Tibial artery (tissue), 4 donors: ENCODE measurements around the gene SETBP1.

Experiments
- DNase-seq, 2 donors: peaks; one replicate each; pipeline ENCODE4 v3.0.0-alpha.2; 2019
- H3K27ac ChIP-seq, 2 donors: fragments of 200-600 bp; sonication (generic) in 1 of 2; 1 replicate in 1 of 2; 2 replicates in 1 of 2; pipeline ENCODE4 v1.5.1; 2018 to 2019; ENCODE audit warnings: mild to moderate bottlenecking in 1 of 2
- H3K27me3 ChIP-seq, 2 donors: fragments of 200-600 bp; sonication (generic) in 1 of 2; one replicate each; pipeline versions ENCODE4 v1.5.1 to v1.6.0; 2016 to 2019
- H3K36me3 ChIP-seq, 3 donors: fragments of 200-600 bp; sonication (generic) in 2 of 3; one replicate each; pipeline ENCODE4 v1.5.1; 2016 to 2019; ENCODE audit warnings: mild to moderate bottlenecking in 2 of 3
- H3K4me1 ChIP-seq, 4 donors: fragments of 200-600 bp; sonication (generic) in 2 of 4; 1 replicate in 3 of 4; 2 replicates in 1 of 4; pipeline ENCODE4 v1.5.1; 2016 to 2019
- H3K4me3 ChIP-seq, 2 donors: fragments of 200-600 bp; sonication (generic) in 1 of 2; 1 replicate in 1 of 2; 2 replicates in 1 of 2; pipeline ENCODE4 v1.5.1; 2018 to 2019; ENCODE audit warnings: mild to moderate bottlenecking in 2 of 2
- H3K9me3 ChIP-seq, 3 donors: fragments of 200-600 bp; sonication (generic) in 1 of 3; one replicate each; pipeline ENCODE4 v1.5.1; 2016 to 2019
- intact Hi-C: fragments of 100-400 bp; cut with DNase I; formaldehyde crosslinking; loops from one replicate; pipeline ENCODE4 v1.15.0; 2023; ENCODE audit warnings: low total_unique reads
- TF ChIP-seq, protein P1 (sequence below), 2 experiments: fragments of 200-600 bp in 1 of 2; fragments of 450-650 bp in 1 of 2; IDR thresholded peaks; one replicate each; pipeline ENCODE4 v1.5.1; 2017 to 2019; ENCODE audit warnings: antibody characterized with exemption in 2 of 2, mild to moderate bottlenecking in 1 of 2, moderate library complexity in 1 of 2

Gene SETBP1

DNA sequence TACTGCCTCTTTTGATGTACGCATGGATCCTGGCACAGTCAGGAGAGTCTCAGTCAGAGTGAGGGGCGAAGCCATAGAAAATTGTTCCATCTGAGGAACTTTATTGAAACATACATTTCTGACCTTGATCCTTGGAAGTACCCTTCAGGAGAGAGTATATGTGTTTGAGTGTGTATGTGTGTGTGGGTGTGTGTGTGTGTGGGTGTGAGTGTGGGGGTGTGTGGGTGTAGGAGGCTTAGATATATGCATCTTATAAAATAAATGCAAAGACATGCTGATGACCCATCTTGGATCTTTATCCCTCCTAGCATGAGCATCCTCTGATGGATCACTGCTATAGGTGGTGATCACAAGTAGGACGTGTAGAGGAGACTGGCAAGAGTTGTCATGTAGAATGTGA, 93.5 kb downstream of the SETBP1 start:
- Histone ChIP-seq H3K27ac (peak overlapping the region in 1 of 2 donors; percentile 43), H3K4me1 (peaks cover 0 to 76% (median 29%) of the 10 kb centered on the region in 4 donors), H3K4me3 (no peak overlapping the region), H3K9me3 (no peaks in the 10 kb centered on the region), H3K27me3 (no peaks in the 10 kb centered on the region), H3K36me3 (no peaks in the 10 kb centered on the region)
- no peak for DNase-seq
- TF ChIP-seq, protein P1, sequence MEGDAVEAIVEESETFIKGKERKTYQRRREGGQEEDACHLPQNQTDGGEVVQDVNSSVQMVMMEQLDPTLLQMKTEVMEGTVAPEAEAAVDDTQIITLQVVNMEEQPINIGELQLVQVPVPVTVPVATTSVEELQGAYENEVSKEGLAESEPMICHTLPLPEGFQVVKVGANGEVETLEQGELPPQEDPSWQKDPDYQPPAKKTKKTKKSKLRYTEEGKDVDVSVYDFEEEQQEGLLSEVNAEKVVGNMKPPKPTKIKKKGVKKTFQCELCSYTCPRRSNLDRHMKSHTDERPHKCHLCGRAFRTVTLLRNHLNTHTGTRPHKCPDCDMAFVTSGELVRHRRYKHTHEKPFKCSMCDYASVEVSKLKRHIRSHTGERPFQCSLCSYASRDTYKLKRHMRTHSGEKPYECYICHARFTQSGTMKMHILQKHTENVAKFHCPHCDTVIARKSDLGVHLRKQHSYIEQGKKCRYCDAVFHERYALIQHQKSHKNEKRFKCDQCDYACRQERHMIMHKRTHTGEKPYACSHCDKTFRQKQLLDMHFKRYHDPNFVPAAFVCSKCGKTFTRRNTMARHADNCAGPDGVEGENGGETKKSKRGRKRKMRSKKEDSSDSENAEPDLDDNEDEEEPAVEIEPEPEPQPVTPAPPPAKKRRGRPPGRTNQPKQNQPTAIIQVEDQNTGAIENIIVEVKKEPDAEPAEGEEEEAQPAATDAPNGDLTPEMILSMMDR (IDR thresholded peaks at IDR 0.05) = no peak
- intact Hi-C loops = loop anchor here (10.0 kb wide), 1 partner anchor 89 kb away; the partner anchor contains the start of gene SETBP1

DNA sequence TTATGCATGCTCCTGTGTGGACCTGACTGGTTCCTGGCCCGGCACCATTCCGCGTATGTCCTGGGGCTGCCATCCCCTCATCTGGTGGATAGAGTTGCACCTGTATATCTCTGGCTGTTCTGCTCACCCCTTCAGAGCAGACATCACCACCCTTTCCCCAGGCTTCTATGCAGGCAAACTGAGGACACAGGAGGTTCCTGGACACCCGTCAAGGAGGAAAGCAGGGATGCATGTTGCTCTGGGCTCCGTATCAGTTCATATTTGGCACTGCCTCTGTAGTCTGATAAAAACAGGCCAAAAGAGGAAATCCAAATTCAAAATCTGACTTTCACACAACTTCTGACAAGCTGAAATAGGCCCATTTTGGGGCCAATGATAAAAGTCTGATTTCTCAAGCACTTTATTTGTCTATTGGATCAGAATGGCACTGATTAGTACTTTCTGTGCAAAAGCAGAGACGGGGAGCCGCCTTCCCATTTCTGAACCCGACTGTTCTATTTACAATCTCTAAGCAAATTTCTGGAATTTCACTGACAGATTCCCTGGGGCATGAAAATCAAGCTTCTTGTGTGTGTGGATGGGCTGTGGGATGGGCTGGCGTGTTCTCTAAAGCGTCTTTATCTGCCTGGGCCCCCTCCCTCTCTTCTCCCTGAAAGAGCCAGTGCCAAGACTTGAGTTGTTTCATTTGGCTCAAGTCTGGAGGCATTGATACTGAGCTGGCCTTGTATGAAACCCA, 96.9 kb downstream of the SETBP1 start:
- Histone ChIP-seq H3K27ac (peak overlapping the region; percentile 72 to 78), H3K4me3 (no peak overlapping the region), H3K4me1 (peaks cover 0 to 97% (median 40%) of the 10 kb centered on the region in 4 donors), H3K36me3 (no peaks in the 10 kb centered on the region), H3K9me3 (no peaks in the 10 kb centered on the region), H3K27me3 (no peaks in the 10 kb centered on the region)
- intact Hi-C loops = loop anchor here (10.0 kb wide), 1 partner anchor 93 kb away; the partner anchor contains the start of gene SETBP1
- peak; percentile 57 to 72 for DNase-seq
- TF ChIP-seq, protein P1 (IDR thresholded peaks at IDR 0.05) = no peak

DNA sequence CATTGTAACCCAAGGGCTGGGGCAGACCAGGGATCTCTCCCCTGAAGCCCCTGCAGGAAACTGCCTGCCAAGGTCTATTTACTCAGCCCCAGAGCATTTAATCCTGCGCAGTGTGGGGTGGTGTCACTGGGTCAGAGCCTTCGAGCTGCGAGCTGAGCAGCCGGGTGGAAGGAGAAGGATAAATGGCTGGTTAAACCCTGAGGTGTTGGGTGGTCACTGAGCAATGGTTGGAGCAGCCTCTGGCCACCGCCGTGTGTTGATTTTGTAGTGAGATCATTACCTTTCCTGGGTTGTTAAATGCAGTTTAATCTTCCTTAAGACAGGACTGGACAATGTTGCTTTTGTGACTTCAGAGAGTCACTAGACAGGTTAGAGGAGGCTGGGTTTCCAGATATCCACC, 98.1 kb downstream of the SETBP1 start:
- no peak for DNase-seq
- Histone ChIP-seq H3K4me3 (no peak overlapping the region), H3K27me3 (no peaks in the 10 kb centered on the region), H3K27ac (peak overlapping the region; percentile 72 to 78), H3K9me3 (no peaks in the 10 kb centered on the region), H3K36me3 (no peaks in the 10 kb centered on the region), H3K4me1 (peaks cover 0 to 88% (median 40%) of the 10 kb centered on the region in 4 donors)
- intact Hi-C loops = loop anchor here (10.0 kb wide), 1 partner anchor 94 kb away; the partner anchor contains the start of gene SETBP1
- TF ChIP-seq, protein P1 (IDR thresholded peaks at IDR 0.05) = no peak

DNA sequence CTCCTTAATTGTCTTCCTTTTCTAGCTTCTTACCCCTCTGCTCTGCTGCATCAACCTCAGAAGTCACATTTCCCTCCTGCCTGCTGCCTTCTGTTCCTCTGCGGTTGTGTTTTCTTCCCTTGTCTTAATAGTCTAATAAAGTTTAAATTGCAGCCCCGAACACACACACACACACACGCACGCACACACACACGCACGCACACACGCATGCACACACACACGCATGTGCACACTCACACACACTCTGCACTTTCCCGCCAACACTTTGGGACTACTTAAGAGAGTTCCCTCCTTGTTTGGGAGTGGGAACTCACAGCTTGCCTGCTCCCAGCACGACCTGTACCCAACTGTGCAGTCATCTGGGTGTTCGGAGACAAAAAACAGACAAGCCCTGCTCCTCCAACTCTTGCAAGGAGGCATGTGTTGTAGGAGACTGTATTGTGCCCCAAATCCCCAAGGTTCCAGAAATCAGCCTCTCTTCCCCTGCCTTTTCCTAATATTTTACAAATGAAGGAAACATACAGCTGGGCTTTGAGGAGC, 99.1 kb downstream of the SETBP1 start:
- intact Hi-C loops = loop anchor here (10.0 kb wide), 1 partner anchor 95 kb away; the partner anchor contains the start of gene SETBP1
- H3K36me3 ChIP-seq = no peaks in the 10 kb centered on the region
- peak overlapping the region in 1 of 2 donors; percentile 72 for H3K27ac ChIP-seq
- H3K9me3 ChIP-seq = no peaks in the 10 kb centered on the region
- H3K27me3 ChIP-seq = no peaks in the 10 kb centered on the region
- DNase-seq = no peak
- no peak overlapping the region for H3K4me3 ChIP-seq
- peaks cover 0 to 78% (median 40%) of the 10 kb centered on the region in 4 donors for H3K4me1 ChIP-seq
- TF ChIP-seq, protein P1 (IDR thresholded peaks at IDR 0.05) = no peak

DNA sequence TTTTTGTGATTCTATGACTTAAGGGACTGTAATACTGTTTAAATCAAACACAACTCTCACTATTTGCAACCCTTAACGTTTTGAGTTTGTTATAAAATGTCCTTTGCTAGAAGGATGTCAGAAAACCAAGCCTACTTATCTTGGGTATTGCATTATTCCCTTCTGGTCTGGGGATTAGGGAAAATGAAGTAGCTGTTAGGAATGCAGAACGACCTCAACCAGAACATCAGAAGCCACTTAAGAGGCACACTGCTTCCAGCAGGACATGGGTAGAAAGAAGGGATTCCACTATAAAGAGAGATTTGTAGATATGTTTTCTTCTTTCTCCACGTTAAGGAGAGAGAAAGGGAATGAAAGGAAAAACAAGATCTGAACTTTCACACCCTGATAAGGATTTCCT, 101.2 kb downstream of the SETBP1 start:
- peaks cover 0 to 75% (median 39%) of the 10 kb centered on the region in 4 donors for H3K4me1 ChIP-seq
- H3K9me3 ChIP-seq = no peaks in the 10 kb centered on the region
- H3K27ac ChIP-seq = peak overlapping the region; percentile 44 to 55
- intact Hi-C loops = no loop called here
- no peak overlapping the region for H3K4me3 ChIP-seq
- H3K27me3 ChIP-seq = no peaks in the 10 kb centered on the region
- H3K36me3 ChIP-seq = no peaks in the 10 kb centered on the region
- TF ChIP-seq, protein P1 (IDR thresholded peaks at IDR 0.05) = no peak
- no peak for DNase-seq
